T-helper 9 cell (primary cell): ENCODE measurements around the gene PHOSPHO1.

ENCODE experiments used
- DNase-seq: peaks from one replicate; pipeline ENCODE4 v3.0.0-alpha.2; 2020

PHOSPHO1 gene

DNA sequence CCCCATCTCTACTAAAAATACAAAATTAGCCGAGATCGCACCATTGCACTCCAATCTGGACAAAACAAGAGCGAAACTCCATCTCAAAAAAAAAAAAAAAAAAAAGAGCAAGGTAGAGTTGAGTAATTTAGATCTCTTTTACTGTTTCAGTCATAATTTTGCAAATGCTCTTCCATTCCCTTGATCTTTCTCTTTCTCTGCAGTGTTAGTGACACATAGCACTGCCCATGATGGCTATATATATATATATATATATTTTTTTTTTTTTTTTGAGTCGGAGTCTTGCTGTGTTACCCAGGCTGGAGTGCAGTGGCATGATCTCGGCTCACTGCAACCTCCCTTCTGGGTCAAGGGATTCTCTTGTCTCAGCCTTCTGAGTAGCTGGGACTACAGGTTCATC is 12.2 kb upstream of the PHOSPHO1 start:
- no peak for DNase-seq

DNA sequence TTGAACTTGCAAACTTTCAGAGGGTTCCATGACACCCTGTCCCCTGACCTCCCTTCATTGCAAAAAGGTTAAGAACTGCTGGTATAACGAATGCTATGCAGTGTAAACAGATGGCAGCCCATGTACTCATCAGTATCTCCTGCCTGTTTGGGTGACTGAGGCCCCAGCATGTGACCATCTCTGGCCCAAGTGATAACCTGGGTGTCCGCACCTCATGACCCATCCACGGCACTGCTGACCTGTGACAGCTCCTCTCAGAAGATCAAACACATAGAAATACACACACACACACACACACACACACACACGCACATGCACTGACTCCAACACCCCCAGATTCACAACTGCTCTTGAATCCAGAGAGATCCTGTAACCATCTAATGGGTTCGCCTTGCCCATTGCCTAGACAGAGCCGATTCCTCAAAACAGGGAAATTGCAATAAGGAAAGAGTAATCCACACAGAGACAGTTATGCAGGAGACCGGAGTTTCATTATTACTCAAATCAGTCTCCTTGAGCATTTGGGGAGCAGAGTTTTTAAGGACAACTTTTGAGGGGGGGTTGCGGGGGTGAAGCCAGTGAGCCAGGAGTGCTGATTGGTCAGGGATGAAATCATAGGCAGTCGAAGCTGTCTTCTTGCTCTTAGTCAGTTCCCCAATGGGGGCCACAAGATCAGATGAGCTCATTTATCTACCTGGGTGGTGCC is 11.3 kb upstream of the PHOSPHO1 start:
- no peak for DNase-seq

DNA sequence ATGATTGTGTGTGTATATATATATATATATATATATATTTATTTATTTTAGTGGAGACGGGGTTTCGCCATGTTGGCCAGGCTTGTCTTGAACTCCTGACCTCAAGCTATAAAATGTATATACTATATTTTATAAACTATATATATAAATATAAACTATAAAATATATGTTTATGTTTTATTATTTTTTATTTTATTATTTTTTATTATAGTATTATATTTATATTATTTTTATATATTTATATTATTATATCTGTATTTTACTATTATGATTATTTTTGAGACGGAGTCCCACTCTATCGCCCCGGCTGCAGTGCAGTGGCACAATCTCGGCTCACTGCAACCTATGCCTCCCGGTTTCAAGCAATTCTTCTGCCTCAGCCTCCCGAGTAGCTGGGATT is 10.5 kb upstream of the PHOSPHO1 start:
- no peak for DNase-seq

DNA sequence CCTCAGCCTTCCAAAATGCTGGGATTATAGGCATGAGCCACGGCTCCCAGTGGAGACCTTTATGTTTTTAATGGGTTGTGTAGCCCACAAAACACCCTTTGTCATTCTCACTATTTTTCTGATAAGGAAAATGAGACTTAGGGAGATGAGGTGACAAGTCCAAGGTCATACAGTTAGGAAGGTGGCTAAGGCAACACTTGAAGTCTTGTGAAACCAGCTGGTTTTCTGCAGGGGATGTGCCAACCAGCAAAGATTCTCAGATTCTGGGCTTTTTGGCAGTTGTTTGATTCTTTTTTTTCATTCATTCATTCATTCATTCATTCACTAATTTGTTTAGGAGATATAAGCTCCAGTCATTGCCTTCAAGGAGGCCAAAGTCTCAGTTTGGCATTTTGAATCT is 10.0 kb upstream of the PHOSPHO1 start:
- DNase-seq = no peak

DNA sequence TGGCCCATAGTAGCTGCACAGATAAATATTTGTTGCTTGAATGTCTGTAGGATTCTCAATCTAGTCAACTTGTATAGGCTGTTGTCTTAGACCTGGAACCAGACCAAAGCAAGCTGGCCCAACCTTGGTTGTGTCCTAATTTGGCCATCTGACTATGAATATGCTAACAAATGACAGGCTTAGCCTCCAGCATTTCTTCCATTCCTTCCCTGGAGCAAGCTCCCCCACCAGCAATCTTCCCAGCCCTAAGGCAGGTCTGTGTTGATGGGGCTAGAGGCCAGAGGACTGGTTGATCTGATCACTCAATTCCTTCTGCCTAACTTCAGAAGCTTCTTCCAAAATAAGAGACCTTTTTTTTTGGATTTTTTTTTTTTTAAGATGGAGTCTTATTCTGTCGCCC is 9.4 kb upstream of the PHOSPHO1 start:
- DNase-seq = no peak

DNA sequence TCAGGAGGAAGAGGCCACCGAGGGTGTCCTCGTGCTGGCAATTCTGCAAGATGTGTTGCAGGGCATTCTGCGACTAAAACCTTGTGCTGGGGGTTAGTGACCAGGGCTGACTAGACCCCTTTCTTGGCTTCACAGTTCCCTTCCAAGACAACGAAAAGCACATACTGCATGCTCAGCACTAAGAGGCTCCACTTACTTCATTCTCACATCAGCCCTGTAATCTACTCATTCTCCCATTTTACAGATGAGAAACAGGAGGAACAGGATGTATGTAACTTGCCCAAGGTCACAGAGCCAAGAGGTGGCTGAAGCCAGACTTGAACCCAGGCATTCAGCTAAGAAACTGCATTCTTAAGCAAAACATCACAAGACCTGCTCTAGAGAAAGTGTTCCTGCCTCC is 5.3 kb upstream of the PHOSPHO1 start:
- no peak for DNase-seq

DNA sequence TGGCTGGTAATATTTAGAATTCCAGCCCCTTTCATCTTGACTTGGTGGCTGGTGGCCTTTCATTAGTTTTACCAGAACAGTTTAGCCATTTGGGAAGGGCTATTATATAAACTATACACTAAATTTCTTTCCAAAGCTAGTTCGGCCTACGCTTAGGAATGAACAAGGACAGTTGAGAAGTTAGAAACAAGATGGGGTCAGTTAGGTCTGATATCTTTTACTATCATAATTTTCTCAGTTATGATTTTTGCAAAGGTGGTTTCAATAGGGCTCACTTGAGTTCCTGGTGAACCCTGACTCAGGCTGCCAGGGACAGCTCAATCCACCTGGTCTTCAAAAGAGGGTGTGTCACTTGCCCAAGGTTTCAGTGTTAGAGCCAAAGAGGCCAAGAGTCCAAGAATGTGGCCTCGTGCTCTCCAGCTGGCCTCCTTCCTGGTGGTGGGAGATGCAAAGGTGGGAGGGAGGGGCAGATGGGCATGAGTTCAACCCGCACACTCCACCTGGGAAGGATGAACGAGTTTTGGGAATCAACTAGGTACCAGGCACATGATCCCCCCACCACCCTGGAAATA is 4.0 kb upstream of the PHOSPHO1 start:
- no peak for DNase-seq

DNA sequence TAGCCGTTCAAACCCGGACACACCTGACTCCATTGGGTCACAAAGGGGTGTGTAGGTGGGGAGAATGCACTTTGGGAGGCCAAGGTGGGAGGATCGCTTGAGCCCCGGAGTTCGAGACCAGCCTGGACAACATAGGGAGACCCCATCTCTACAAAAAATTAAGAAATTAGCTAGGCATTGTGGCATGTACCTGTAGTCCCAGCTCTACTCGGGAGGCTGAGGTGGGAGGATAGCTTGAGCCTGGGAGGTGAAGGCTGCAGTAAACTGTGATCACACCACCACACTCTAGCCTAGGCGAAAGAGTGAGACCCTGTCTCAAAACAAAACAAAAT is 942 bp upstream of the PHOSPHO1 start:
- DNase-seq = no peak

DNA sequence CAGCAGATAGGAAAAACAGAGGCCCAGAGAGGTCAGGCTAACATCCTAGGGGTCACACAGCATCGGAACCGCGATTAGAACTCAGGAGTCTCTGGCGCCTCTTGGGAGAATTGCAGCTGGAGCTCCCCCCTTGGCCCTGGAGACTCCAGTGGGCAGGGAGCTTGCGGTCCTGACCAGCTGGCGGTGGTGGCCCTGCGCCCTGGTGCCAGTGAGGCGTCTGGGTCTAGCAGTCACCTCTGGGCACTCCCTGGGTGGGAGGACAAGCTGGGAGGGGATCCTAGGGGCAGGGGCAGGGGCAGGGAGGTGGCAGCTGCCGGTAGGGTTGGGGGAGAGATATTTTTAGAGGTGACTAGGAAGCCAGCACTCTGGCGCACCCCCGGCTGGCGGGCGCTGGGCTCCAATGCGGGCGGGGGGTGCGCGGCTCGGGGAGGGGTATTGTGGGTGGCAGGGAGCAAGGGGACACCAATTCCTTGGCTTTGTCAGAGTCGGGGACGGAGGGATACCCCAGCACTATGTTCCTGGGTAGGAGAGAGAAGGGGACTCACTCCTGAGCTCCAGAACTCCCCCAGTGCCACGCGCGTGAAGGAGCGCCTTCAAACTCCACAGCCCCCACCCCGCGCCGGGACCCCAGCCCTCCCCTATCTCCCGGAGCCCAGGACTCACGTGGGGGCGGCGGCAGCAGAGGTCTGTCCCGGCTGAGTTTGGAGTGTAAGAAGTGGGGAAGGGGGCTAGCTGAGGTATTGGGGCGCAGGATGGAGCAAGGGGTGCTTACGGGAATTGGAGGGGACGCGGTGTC is 584 bp downstream of the PHOSPHO1 start:
- DNase-seq = no peak

DNA sequence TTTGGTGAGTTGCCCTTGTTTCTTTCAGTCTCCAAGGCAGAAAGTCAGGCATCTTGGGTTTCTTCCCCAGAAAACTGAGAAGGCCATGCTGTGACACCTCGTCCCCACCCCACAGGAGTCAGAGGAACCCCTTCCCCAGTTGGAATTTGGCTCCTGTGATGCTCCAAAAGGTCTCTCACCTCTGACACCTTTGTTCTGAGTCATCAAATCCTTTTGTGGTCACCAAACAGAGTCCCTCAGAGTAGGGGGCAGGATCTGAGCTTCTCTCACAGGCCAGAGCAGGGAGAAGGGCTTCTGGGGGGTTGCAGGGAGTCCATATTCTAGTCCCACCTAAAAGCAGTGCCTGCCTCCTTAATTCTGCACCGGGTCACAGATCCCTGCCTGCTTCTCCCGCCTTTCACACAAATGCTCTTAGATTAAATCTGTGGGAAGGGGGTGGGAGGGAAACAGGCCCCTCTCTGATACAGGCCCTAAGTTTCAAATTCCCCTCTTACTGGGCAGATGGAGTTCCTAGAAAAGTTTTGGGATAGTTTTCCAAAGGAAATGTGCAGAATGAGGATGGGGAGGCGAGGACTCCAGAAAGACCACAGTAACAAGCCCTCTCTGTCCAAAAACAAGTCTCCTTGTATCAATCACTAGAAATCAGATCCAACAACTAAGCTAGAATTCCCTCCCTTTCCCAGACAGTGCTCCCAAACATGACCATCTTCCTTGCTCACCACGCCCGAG is 1.3 kb downstream of the PHOSPHO1 start:
- DNase-seq = no peak

DNA sequence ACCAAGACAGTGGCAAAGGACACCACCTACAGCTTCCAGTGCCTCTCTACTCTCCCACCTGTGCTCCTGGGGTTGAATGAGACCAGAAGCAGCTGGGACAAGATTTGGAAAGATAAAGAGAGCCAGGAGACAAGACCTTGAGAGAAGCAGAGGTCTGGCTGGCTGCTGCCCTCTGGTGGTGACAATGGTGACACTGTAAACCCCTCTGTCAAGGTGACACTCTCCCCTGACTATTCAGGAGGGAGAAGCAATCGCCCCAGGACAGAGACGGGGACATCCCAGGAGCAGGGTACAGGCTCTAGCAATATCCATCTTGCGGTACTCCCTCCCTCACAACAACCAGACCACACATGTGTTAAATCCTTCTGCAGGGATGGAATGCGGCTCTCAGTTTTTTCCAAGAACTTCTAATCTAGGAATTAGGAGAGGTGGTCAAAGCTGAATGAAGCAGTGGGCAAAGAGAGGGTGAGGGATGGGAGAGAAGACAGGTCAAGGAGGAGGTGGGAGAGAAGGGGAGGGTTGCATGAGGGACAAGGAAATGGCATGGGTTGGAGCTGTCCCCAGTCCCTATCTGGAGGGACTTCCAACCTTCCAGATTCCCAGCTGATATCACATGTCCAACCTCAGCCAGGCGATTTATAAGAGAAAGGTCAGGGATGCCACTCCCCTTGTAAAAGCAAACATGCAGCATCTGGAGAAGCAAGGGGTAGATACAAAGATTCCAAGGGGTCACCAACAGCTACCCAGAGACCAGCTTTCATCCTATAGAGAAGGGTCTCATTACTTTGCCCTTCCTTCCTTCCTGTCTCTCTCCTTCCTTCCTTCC is 2.9 kb downstream of the PHOSPHO1 start:
- peak; percentile 75 for DNase-seq

DNA sequence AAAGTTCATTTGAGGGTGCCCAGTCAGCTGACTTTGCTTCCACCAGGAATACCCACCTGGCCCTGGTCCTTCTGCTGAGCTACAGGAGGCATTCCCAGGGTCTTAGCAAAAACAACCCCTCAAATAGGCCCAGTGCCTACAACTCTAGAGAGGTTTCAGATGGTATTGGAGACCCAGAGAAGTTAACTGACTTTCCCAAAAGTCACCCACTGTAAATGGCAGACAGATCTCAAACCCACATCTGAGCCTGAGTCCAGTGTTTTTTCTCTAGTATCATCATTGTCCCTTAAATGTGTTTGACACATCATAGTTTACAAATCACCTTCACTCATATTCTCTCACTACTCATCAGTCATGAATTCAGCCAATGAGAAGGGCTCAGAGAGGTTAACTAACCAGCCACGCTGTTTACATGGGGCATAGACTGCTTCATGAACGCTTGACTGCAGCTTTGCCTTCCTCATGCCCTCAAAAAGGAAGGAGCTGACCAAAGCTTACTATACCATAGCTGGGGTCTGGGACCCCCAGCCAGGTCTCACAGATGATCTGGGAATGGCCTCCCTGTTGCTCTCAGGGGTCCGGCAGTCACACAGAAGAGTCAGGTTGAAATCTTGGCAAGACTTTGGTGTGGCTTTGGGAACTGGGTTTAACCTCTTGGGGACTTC is 3.7 kb downstream of the PHOSPHO1 start:
- no peak for DNase-seq

DNA sequence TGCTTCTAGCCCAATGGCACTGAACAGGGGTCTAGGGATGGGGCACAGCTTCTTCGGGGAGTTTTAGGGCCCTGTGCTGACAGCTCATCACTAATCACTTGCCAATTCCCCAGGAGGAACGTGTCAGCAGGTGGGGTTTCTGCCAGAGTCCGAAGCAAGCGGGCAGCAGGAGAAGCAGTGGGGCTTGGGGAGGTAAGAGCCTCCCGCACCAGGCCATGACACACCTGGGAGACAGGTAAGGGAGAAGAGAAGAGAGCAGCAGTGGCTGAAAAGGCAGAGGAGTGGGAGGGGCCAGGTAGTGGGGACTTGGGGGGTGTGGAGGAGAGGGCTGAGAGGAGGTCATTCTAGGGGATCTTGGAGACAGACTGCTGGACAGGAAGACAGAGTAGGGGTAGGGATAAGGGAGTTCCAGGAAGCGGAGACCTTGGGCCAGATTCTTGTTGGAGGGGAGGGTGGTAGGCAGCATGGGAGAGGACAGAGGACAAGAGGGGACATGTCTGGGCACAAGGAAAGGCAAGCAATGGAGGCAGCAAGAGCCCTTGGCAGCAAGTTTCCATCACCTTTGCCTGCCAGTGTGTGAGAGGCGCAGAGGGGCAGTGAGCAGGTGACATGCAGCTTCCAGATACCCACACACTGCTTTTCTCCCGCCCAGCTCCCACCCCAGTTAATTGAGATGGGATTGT is 4.9 kb downstream of the PHOSPHO1 start:
- no peak for DNase-seq

DNA sequence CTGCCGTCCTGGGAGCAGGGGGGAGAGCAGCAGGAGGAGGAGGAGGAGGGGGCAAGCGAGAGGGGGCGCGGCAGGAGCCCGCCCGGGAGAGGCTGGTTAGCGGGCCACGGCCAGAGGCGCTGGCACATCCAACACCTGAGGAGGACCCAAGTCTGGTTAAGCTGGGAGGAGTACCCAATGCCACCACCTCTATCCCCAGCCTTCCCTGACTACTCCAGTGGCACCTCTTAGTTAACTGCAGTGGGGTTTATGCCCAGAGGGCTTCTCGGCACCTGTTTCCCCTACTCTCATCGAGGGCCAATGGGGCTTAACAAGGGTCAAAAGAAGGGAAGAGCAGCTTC is 5.6 kb downstream of the PHOSPHO1 start:
- no peak for DNase-seq

DNA sequence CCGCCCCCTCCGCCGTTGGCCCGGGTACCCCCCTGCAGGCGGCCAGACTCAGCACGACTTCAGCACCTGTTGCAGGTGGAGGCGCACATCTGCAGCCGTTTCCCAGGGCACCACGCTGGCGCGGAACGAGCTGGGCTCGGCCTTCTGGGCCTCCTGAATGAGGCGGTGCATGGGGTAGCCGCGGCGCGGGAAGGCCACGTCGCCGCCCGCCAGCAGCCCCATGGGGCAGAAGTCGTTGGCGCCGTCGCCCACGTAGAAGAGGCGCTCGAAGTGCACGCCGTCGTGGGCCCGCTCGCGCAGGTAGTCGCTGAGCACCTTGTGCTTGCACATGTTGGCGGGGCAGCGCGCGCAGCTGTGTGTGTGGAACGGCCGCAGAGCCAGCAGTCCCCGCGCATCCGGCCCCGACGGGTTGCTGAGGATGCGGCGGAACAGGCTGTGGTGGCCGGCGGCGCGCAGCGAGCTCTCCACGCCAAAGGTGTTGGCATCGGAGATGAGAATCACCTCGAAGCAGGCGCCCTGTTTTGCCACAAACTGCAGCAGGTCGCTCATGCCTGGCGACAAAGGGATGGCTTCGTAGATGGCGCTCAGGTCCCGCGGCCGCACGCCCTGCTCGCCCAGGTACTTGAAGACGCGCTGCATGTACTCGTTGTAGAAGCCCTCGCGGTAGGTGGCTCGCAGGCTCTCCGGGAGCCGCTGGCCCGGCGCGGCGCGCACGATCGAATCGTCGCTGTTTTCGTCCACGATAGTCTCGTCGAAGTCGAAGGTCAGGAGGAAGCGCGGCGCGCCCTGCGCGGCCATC is 6.2 kb downstream of the PHOSPHO1 start:
- peak; percentile 36 for DNase-seq

DNA sequence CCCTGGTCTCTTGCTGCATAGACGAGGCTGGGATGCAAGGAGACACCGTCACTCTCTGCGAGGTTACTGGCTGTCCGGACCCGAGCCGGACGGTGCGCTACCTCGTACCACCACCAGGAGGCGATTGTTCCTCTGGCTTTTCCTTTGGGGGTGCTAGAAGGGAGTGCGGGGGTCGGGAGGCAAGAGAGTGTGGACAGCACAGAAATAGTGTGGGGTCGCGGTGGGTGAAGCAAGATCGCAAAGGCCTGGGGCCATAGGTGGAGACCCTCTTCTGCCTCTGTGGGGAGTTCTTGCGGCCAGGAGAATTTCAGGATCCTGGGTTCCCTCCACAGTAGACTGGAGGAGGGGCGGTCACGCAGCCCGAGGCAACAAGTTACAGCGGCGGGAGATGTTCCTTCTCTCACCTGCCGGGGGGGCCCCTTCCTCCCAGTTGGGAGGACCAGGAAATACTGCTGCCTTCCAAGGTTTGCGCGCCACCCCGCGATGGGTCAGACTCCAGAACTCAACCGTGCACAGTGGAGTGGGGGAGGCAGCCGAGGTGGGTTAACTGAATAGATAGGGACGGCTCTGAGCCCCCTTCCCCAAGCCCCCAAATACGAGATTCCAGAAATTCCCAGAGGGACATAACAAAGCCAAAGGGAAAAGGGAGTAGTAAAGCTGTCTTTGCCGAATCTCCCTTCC is 6.9 kb downstream of the PHOSPHO1 start:
- DNase-seq = peak; percentile 65

DNA sequence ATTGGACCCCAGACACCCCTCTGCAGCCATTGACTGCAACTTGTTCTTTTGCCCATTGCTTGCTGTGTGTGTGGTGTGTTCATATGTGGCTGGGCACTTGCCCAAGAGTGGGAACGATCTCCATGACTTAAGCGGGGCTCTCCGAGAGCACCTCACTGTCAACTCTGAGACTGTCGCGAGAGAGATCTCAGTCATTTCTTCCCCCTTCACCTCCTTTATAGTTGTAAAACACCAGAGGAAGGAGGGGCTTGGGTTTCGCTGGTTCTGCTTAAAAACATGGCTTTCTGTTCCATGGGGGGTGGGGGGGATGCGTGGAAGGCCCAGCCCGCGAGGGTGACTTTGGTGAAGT is 7.4 kb downstream of the PHOSPHO1 start:
- DNase-seq = no peak

DNA sequence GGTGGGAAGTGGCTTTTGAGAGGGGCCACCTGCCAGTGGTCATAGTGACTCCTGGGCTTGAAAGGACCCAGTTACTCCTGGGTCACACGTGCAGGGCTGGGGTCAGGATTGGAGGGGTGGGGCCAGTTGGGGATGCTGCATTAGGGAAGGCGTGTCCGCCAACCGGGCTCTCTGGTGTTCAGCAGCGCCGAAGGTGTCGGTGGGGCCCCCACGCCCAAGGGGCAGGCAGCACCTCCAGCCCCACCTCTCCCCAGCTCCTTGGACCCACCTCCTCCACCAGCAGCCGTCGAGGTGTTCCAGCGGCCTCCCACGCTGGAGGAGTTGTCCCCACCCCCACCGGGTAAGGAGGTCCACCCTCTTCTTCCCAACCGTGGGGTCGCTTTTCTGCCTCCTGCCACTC is 10.6 kb downstream of the PHOSPHO1 start:
- DNase-seq = no peak

DNA sequence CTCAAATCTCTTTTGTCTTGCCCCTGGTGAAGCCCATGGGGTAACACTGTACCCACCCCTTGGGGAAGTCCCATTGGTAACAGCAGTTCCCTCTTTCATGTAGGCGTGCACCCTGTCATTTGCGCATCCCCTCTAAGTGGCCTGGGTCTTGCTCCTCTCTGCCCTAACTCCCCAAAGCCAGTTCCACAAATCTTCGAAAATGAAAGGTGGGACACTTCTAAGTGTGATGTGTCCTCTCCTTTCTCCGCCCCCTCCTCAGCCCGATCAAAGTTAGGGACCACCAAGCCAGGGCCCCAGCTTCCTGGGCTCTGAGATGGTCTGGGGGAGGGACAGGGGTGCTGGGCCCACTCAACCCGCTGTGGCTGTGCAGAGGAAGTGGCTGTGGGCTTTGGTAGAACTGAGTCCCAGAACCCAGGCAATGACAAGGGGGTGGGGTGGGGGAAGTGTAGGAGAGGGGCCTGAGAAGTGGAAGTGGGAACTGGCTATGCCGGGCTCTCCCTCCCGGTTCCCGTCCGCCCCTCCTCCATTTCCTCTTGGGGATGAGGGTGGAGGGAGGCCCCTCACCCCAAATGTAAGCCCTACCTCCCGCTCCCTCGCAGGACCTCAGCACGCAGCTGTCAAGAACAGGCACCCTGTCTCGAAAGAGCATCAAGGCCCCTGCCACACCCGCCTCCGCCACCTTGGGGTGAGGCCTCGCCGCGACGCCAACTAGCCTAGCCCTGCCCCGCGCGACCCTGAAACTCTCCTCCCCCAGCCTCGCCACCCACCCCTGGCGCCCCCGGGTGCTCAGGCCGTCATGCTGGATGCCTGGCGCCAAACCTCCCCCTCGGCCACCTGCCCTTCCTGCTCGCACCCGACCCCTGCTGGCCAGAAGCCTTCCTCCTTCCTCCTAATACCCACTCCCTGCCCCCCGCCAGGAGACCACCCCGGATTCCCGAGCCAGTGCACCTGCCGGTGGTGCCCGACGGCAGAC is 11.4 kb downstream of the PHOSPHO1 start:
- DNase-seq = no peak
